Esophagus squamous epithelium (tissue), 4 donors: ENCODE results near the gene RABGAP1.

Experiments
- POLR2A ChIP-seq, 4 donors: fragments of 450-650 bp; IDR thresholded peaks; one replicate each; pipeline ENCODE4 v1.6.1; 2017; ENCODE audit warnings: antibody characterized with exemption in 4 of 4, mild to moderate bottlenecking in 4 of 4, moderate library complexity in 3 of 4
- TF ChIP-seq, protein P1 (sequence below), 6 experiments: fragments of 450-650 bp in 4 of 6; fragments of 200-600 bp in 2 of 6; sonication (generic) in 2 of 6; IDR thresholded peaks; one replicate each; pipeline ENCODE4 v1.5.1; 2016 to 2019; ENCODE audit warnings: antibody characterized with exemption in 6 of 6, mild to moderate bottlenecking in 4 of 6, moderate library complexity in 4 of 6

DNA sequence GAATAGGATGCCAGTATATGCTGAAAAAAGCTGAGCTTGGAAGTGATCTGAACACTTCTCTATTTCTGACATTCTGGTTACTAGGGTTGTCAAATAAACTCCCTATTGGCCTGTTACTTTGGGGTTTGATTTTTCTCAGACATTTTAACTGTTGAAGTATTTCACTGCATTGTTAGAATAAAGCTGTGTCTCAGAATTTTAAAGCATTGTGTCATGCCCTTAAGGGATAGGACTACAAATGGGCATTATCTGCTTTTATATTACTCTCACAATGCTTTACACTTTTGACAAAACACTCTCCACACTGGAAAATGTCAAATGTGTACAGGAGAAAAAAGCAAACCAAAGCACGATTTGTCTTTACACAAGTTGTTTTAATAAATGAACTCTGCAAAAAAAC, 75.8 kb downstream of the RABGAP1 start:
- TF ChIP-seq POLR2A (IDR thresholded peaks at IDR 0.05): no peak
- TF ChIP-seq, protein P1, sequence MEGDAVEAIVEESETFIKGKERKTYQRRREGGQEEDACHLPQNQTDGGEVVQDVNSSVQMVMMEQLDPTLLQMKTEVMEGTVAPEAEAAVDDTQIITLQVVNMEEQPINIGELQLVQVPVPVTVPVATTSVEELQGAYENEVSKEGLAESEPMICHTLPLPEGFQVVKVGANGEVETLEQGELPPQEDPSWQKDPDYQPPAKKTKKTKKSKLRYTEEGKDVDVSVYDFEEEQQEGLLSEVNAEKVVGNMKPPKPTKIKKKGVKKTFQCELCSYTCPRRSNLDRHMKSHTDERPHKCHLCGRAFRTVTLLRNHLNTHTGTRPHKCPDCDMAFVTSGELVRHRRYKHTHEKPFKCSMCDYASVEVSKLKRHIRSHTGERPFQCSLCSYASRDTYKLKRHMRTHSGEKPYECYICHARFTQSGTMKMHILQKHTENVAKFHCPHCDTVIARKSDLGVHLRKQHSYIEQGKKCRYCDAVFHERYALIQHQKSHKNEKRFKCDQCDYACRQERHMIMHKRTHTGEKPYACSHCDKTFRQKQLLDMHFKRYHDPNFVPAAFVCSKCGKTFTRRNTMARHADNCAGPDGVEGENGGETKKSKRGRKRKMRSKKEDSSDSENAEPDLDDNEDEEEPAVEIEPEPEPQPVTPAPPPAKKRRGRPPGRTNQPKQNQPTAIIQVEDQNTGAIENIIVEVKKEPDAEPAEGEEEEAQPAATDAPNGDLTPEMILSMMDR (IDR thresholded peaks at IDR 0.05): no peak
